Skeletal muscle tissue (tissue), 5 donors: ENCODE measurements around the gene FRRS1. TPM values are rescaled to one million over a fixed set of nuclear protein-coding genes. Genes with fewer than 3 reads are reported as not detected.
A peak's percentile ranks its signal among the peaks of the same experiment; 100 is the strongest.

Source experiments
- H3K27ac ChIP-seq: one replicate; pipeline ENCODE4 v1.7.0; 2013; ENCODE audit warnings: mild to moderate bottlenecking, low read depth, low read length, inconsistent platforms
- H3K27me3 ChIP-seq, 3 donors: one replicate each; pipeline ENCODE4 v1.7.0; 2013; ENCODE audit warnings: low read length in 3 of 3; ENCODE audit not compliant: control insufficient read depth in 3 of 3, insufficient read depth in 3 of 3
- H3K36me3 ChIP-seq, 3 donors: one replicate each; pipeline ENCODE4 v1.7.0; 2013; ENCODE audit warnings: low read length in 3 of 3; ENCODE audit not compliant: control insufficient read depth in 3 of 3, insufficient read depth in 3 of 3
- H3K4me1 ChIP-seq, 3 donors: one replicate each; pipeline ENCODE4 v1.7.0; 2013; ENCODE audit warnings: low read length in 3 of 3, mild to moderate bottlenecking in 3 of 3; ENCODE audit not compliant: control insufficient read depth in 3 of 3, insufficient read depth in 3 of 3
- H3K4me3 ChIP-seq, 3 donors: one replicate each; pipeline ENCODE4 v1.7.0; 2013; ENCODE audit warnings: low read length in 3 of 3
- H3K9ac ChIP-seq, 3 donors: one replicate each; pipeline ENCODE4 v1.7.0; 2013; ENCODE audit warnings: low read length in 3 of 3, mild to moderate bottlenecking in 3 of 3, moderate library complexity in 2 of 3, low read depth in 1 of 3
- H3K9me3 ChIP-seq, 3 donors: one replicate each; pipeline ENCODE4 v1.7.0; 2013; ENCODE audit warnings: low read length in 3 of 3; ENCODE audit not compliant: control insufficient read depth in 3 of 3
- small RNA-seq: library from RNA; depleted of rRNA; stranded (forward); fragments of <200 nt; gene quantifications from one replicate; pipeline ENCODE3, GENCODE V24; 2014
- total RNA-seq: library from RNA; depleted of rRNA; stranded (reverse); fragments of >200 nt; gene quantifications from one replicate; pipeline ENCODE4 v1.2.3, GENCODE V29; 2014
- donor health status: Osteomylitis.

The FRRS1 gene
- total RNA-seq, 1 donor from 2014 or later = 5.7 TPM

DNA sequence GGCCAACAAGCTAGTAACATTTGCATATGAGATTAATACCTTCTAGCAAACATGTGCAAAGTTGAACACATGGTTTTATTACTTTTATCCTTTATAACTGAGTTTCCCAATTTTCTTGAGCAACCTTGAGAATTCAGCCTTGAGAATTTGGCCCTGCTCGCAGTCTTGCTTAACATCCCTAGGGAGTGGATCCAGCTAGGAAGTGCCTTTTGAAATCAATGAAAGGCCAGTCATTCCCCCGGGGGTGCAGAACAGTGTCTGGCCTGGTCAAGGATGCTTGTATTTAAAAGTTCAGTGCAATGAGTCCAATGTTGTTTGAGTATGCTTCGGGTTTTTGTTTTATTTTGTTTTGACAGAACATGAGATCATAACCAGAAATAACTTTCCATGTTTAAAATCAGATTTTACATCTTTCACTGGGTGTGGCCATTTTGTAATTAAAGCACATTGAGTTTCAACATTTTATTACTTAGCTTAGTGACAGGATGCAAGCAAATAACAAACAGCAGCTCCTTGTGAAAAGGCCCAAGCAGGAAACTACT is 103.8 kb downstream of the FRRS1 start:
- peak overlapping the region in 1 of 3 donors; percentile 25 for H3K9ac ChIP-seq
- H3K4me3 ChIP-seq = peak overlapping the region in 1 of 3 donors; percentile 45
- peaks cover 45 to 58% (median 51%) of the 10 kb centered on the region in 3 donors for H3K4me1 ChIP-seq
- H3K36me3 ChIP-seq = peaks cover 5 to 18% (median 17%) of the 10 kb centered on the region in 3 donors
- H3K27ac ChIP-seq = peak overlapping the region; percentile 50
- no peaks in the 10 kb centered on the region for H3K27me3 ChIP-seq
- no peaks in the 10 kb centered on the region for H3K9me3 ChIP-seq

DNA sequence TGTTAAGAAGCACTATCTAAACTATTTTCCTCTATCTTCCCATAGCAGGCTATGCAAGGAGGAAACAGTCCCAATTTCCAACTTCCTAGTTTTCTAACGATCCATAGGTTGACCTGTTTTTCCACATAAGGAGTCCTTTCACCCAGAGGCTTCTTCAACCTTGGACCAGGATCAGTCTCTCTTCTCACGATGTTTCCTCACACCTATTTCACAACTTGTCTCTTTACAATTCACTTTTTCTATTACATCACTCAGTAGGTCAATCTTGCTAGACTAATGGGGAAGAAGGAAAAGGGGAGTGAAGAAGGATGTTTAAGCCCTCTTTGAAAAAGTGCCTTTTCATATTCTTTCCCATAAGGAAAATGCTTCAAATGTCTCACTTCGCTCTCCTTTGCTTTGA is 104.7 kb downstream of the FRRS1 start:
- no peaks in the 10 kb centered on the region for H3K27me3 ChIP-seq
- H3K4me1 ChIP-seq = peaks cover 52 to 58% (median 58%) of the 10 kb centered on the region in 3 donors
- peaks cover 3 to 16% (median 12%) of the 10 kb centered on the region in 3 donors for H3K36me3 ChIP-seq
- H3K27ac ChIP-seq = peak overlapping the region; percentile 50
- H3K9ac ChIP-seq = peak overlapping the region in 2 of 3 donors; percentile 18 to 35
- H3K9me3 ChIP-seq = no peaks in the 10 kb centered on the region
- no peak overlapping the region for H3K4me3 ChIP-seq

DNA sequence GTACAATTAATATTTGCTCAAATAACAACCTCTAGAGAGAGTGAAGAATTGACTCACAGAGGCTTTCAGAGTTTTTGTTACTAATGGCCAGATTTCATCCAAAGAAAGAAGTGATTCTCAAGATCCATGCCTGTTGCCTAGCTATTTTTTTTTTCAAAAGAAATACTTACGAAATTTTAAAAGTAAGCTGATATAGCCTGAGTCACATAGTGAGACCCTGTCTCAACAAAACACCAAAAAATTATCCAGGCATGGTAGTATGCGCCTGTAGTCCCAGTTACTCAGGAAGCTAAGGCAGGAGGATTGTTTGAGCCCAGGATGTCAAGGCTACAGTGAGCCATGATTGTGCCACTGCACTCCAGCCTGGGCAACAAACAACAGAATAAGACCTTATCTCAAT is 105.9 kb downstream of the FRRS1 start:
- Histone ChIP-seq H3K4me3 (no peak overlapping the region), H3K27ac (peak overlapping the region; percentile 79), H3K36me3 (peaks cover 3 to 16% (median 12%) of the 10 kb centered on the region in 3 donors), H3K27me3 (no peaks in the 10 kb centered on the region), H3K9ac (peak overlapping the region in 1 of 3 donors; percentile 52), H3K9me3 (no peaks in the 10 kb centered on the region), H3K4me1 (peaks cover 58 to 60% (median 58%) of the 10 kb centered on the region in 3 donors)

DNA sequence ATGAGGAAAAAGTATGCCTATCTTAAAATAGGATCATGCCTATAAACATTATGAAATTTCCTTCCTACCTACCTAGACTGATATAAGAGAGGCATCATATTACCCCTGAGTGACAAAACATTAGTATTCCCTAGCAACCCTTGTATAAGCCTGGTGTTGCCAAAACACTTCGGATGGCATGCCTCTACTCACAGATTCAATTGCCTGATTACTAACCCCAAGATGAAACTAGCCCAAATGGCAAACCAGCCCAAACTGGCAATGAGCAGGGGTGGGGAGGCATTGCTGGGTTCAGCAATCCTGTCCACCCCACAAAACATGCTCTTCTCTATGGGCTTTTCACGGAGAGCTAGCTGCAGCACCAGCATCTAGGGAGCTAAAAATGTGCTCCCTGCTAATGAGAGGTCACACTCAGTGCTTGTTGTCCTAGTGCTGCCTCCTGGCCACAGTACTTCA is 106.7 kb downstream of the FRRS1 start:
- Histone ChIP-seq H3K4me3 (peak overlapping the region; percentile 38 to 45 (median 42)), H3K9me3 (no peaks in the 10 kb centered on the region), H3K27ac (peak overlapping the region; percentile 79), H3K4me1 (peaks cover 58 to 66% (median 61%) of the 10 kb centered on the region in 3 donors), H3K36me3 (peaks cover 3 to 16% (median 12%) of the 10 kb centered on the region in 3 donors), H3K27me3 (no peaks in the 10 kb centered on the region), H3K9ac (peak overlapping the region in 2 of 3 donors; percentile 34 to 52)

Small RNAs within 50 kb of the gene (small RNA-seq; reads per million reads assigned to genes)
- not detected for gene RF00019
- gene RNU4-75P = not detected

Other genes starting within 250 kb of the FRRS1 start
- 46.4 TPM for gene PALMD, start 120.5 kb downstream of the FRRS1 start, total RNA-seq
- 156 TPM for gene AGL, start 83.7 kb upstream of the FRRS1 start, total RNA-seq
- 12.0 TPM for gene SLC35A3, start 203.4 kb upstream of the FRRS1 start, total RNA-seq